Chondrocyte (in vitro differentiated cells): Measurements from ENCODE around the gene TOP3A. TPM values are rescaled to one million over a fixed set of nuclear protein-coding genes. Genes with fewer than 3 reads are reported as not detected.
A peak's percentile ranks its signal among the peaks of the same experiment; 100 is the strongest.

ENCODE experiments used
- DNase-seq: peaks from one replicate; pipeline ENCODE4 v3.0.0; 2021; ENCODE audit warnings: mixed read lengths, low spot score
- H3K27ac Mint-ChIP-seq: one replicate; pipeline ENCODE4 v1.8.0; 2021; ENCODE audit warnings: mild to moderate bottlenecking, moderate library complexity, mixed read lengths; ENCODE audit not compliant: unreplicated experiment
- H3K27me3 Mint-ChIP-seq: 2 replicates; pipeline ENCODE4 v1.8.0; 2021; ENCODE audit warnings: low read depth, mixed read lengths
- H3K36me3 Mint-ChIP-seq: 2 replicates; pipeline ENCODE4 v1.8.0; 2021; ENCODE audit warnings: low read depth, mixed read lengths
- H3K4me1 Mint-ChIP-seq: 2 replicates; pipeline ENCODE4 v1.8.0; 2021; ENCODE audit warnings: low read depth, mild to moderate bottlenecking, mixed read lengths
- H3K4me3 Mint-ChIP-seq: one replicate; pipeline ENCODE4 v1.8.0; 2021; ENCODE audit warnings: mild to moderate bottlenecking, moderate library complexity, mixed read lengths; ENCODE audit not compliant: unreplicated experiment
- H3K9me3 Mint-ChIP-seq: 2 replicates; pipeline ENCODE4 v1.8.0; 2021; ENCODE audit warnings: low read depth, mixed read lengths
- total RNA-seq: library from RNA; stranded (reverse); gene quantifications from 3 replicates; pipeline ENCODE4 v1.2.1, GENCODE V29; 2021
- TF ChIP-seq, protein P1 (sequence below): fragments of 200-600 bp; sonication (generic); IDR thresholded peaks from 2 replicates; pipeline ENCODE4 v1.5.0; 2021; ENCODE audit warnings: antibody characterized with exemption, mild to moderate bottlenecking, moderate library complexity

The TOP3A gene
- total RNA-seq, 1 donor from 2014 or later = 37.7 TPM

DNA sequence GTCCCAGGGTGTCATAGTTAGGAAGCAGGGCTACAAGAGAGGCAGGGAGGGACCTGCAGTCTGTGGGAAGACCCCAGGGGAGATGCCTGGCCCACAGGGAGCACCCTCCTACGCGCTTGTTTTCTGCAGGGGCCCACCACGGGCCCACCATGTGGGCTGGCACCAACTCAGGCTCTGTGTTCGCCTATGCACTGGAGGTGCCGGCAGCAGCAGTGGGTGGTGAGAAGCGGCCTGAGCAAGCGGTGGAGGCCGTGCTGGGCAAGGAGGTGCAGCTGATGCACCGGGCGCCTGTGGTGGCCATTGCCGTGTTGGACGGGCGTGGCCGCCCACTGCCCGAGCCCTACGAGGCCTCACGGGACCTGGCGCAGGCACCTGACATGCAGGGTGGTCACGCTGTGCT is 74.3 kb downstream of the TOP3A start:
- Mint-ChIP-seq H3K9me3 (no peaks in the 10 kb centered on the region), H3K27ac (no peak overlapping the region), H3K36me3 (peaks cover 7% of the 10 kb centered on the region), H3K27me3 (no peaks in the 10 kb centered on the region), H3K4me3 (no peak overlapping the region), H3K4me1 (peaks cover 16% of the 10 kb centered on the region)
- DNase-seq = no peak
- TF ChIP-seq, protein P1, sequence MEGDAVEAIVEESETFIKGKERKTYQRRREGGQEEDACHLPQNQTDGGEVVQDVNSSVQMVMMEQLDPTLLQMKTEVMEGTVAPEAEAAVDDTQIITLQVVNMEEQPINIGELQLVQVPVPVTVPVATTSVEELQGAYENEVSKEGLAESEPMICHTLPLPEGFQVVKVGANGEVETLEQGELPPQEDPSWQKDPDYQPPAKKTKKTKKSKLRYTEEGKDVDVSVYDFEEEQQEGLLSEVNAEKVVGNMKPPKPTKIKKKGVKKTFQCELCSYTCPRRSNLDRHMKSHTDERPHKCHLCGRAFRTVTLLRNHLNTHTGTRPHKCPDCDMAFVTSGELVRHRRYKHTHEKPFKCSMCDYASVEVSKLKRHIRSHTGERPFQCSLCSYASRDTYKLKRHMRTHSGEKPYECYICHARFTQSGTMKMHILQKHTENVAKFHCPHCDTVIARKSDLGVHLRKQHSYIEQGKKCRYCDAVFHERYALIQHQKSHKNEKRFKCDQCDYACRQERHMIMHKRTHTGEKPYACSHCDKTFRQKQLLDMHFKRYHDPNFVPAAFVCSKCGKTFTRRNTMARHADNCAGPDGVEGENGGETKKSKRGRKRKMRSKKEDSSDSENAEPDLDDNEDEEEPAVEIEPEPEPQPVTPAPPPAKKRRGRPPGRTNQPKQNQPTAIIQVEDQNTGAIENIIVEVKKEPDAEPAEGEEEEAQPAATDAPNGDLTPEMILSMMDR = no peak

GRCh38 chr17:18238299-18238698 is 76.5 kb downstream of the TOP3A start:
- no peak for DNase-seq
- no peaks in the 10 kb centered on the region for H3K27me3 Mint-ChIP-seq
- H3K27ac Mint-ChIP-seq = no peak overlapping the region
- peaks cover 24% of the 10 kb centered on the region for H3K4me1 Mint-ChIP-seq
- peaks cover 9% of the 10 kb centered on the region for H3K36me3 Mint-ChIP-seq
- TF ChIP-seq, protein P1 = no peak
- H3K9me3 Mint-ChIP-seq = no peaks in the 10 kb centered on the region
- H3K4me3 Mint-ChIP-seq = no peak overlapping the region

DNA sequence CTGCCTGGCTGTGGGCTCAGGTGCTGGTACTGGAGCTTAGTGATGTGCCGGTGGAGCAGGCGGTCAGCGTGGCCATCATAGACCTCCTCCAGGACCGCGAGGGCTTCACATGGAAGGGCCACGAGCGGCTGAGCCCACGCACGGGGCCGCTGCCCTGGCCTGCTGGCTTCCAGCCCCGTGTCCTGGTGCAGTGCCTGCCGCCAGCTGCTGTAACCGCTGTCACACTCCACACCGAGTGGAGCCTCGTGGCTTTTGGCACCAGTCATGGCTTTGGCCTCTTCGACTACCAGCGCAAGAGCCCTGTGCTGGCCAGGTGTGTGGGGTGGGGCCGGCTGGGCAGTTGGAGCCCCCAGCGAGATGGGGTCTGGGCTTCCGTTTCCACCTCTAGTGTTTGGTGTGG is 77.3 kb downstream of the TOP3A start:
- Mint-ChIP-seq H3K9me3 (no peaks in the 10 kb centered on the region), H3K4me3 (no peak overlapping the region), H3K27me3 (no peaks in the 10 kb centered on the region), H3K36me3 (peaks cover 9% of the 10 kb centered on the region), H3K27ac (no peak overlapping the region), H3K4me1 (peaks cover 24% of the 10 kb centered on the region)
- no peak for DNase-seq
- TF ChIP-seq, protein P1 = no peak

DNA sequence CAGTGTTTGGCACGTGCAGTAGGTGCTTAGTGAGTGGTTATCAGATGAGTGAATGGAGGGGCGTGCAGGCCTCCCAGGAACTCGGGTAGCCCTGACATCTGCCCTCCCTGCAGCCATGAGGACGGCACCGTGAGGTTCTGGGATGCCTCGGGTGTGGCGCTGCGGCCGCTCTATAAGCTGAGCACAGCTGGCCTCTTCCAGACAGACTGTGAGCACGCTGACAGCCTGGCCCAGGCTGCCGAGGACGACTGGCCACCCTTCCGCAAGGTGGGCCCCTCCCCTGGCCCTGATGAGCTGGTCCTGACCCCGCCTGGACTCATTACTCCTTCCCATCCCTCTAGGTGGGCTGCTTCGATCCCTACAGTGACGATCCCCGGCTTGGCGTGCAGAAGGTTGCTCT is 78.3 kb downstream of the TOP3A start:
- DNase-seq = no peak
- Mint-ChIP-seq H3K4me1 (peaks cover 24% of the 10 kb centered on the region), H3K36me3 (peaks cover 9% of the 10 kb centered on the region), H3K27ac (no peak overlapping the region), H3K27me3 (no peaks in the 10 kb centered on the region), H3K4me3 (no peak overlapping the region), H3K9me3 (no peaks in the 10 kb centered on the region)
- TF ChIP-seq, protein P1 = no peak

- peaks cover 24% of the 10 kb centered on the region for H3K4me1 Mint-ChIP-seq
- no peak overlapping the region for H3K4me3 Mint-ChIP-seq
- H3K36me3 Mint-ChIP-seq = peaks cover 9% of the 10 kb centered on the region
- peak overlapping the region; percentile 90 for H3K27ac Mint-ChIP-seq
- no peaks in the 10 kb centered on the region for H3K27me3 Mint-ChIP-seq
- TF ChIP-seq, protein P1 = no peak
- no peaks in the 10 kb centered on the region for H3K9me3 Mint-ChIP-seq
- peak; percentile 89 for DNase-seq
Measured at GRCh38 chr17:18235743-18236256, 79.0 kb downstream of the TOP3A start.
